Measurements from ENCODE around the gene KIF9.
"Not testable (repeated sequence)": the region's sequence is repeated elsewhere in the genome, so short reads cannot be mapped to it uniquely, and the experiment has no call there.

KIF9 gene

GRCh38 chr3:47301456-47301855 lies 18.9 kb upstream of the KIF9 start:
- no peak for DNase-seq (ENCODE audit: low spot score in 2 of 2)
- Histone ChIP-seq H3K4me1 (0 out of 2 replicates have a peak, but pooled peaks cover 6% of the 10 kb centered on the region), H3K4me3 (no peak overlapping the region), H3K27me3 (ENCODE audit: low read depth) (no peaks in the 10 kb centered on the region), H3K9me3 (no peaks in the 10 kb centered on the region), H3K36me3 (replicated peaks) (peaks cover 24% of the 10 kb centered on the region)
- in situ Hi-C loops (cut with MboI; ENCODE audit: low sequenced_read_pairs) = no loop called here

DNA sequence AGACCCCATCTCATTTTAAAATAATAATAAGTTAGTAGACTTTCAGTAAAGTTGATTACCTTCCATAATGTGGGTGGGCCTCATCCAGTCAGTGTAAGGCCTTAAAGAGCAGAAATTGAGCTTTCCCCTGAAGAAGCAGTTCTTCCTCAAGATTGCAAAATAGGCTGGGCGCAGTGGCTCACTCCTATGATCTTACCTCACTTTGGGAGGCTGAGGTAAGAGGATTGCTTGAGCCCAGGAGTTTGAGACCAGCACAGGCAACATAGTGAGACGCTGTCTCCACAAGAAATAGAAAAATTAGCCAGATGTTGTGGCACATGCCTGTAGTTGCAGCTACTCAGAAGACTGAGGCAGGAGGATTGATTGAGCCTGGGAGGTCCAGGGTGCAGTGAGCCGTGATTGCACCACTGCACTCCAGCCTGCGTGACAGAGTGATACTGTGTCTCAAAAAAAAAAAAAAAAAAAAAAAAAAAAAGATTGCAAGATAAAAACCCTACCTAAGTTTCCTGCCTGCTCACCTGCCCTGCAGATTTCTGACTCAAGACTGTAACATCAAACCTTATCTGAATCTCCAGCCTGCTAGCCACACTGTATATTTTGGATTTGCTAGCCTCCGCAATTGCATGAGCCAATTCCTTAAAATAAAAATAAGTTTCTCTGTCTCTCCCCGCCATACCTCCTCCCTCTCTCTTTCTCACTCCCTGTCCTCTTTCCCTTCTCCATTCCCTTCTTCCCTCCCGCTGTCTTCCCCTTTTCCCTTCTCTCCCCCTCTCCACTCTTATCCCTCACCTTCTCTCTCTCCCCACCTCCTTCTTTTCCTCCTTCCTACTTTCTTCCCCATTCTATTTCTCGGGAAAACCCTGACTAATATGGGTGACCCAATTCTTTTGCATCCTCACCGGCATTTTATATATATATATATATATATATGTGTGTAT lies 17.1 kb upstream of the KIF9 start:
- H3K36me3 ChIP-seq (replicated peaks) = peaks cover 24% of the 10 kb centered on the region
- 0 out of 2 replicates have a peak, but pooled peaks cover 6% of the 10 kb centered on the region for H3K4me1 ChIP-seq
- no peaks in the 10 kb centered on the region for H3K9me3 ChIP-seq
- no peaks in the 10 kb centered on the region for H3K27me3 ChIP-seq (ENCODE audit: low read depth)
- no peak overlapping the region for H3K4me3 ChIP-seq
- no peak for DNase-seq (ENCODE audit: low spot score in 2 of 2)
- in situ Hi-C loops (cut with MboI; ENCODE audit: low sequenced_read_pairs) = no loop called here

GRCh38 chr3:47298439-47298838 lies 15.8 kb upstream of the KIF9 start:
- in situ Hi-C loops (cut with MboI; ENCODE audit: low sequenced_read_pairs) = no loop called here

GRCh38 chr3:47296562-47297302 lies 14.1 kb upstream of the KIF9 start:
- peaks cover 16% of the 10 kb centered on the region; the same call in 1 of the 2 replicates for H3K36me3 ChIP-seq (replicated peaks)
- DNase-seq (ENCODE audit: low spot score in 2 of 2) = no peak
- 0 out of 2 replicates have a peak, but pooled peaks cover 6% of the 10 kb centered on the region for H3K4me1 ChIP-seq
- no peak overlapping the region for H3K4me3 ChIP-seq
- no peaks in the 10 kb centered on the region for H3K9me3 ChIP-seq
- in situ Hi-C loops (cut with MboI; ENCODE audit: low sequenced_read_pairs) = no loop called here
- H3K27me3 ChIP-seq (ENCODE audit: low read depth) = no peaks in the 10 kb centered on the region

More at GRCh38 chr3:47298439-47298838, 15.8 kb upstream of the KIF9 start:
- DNase-seq (ENCODE audit: low spot score in 2 of 2) = no peak
- peaks cover 30% of the 10 kb centered on the region for H3K36me3 ChIP-seq (replicated peaks)
- H3K4me1 ChIP-seq = 0 out of 2 replicates have a peak, but pooled peaks cover 6% of the 10 kb centered on the region
- H3K9me3 ChIP-seq = no peaks in the 10 kb centered on the region
- no peaks in the 10 kb centered on the region for H3K27me3 ChIP-seq (ENCODE audit: low read depth)
- no peak overlapping the region for H3K4me3 ChIP-seq

DNA sequence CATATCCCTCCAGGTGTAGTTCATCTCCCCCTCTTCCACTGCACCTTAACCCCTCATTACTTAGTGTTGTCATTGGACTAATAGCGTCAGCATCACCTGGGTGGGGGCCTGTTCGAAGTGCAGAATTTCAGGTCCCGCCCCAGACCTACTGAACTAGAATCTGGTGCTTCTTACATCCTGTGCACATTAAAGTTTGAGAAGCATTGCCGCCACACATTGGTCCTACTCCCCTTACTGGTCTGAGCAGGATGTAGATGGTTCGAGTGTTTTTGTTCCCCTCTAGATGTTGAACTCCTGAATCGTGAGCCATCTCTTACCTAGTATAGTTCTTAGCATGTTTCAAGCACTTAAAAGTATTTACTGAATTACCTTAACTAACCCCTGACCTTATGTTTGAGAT lies 13.4 kb upstream of the KIF9 start:
- peaks cover 22% of the 10 kb centered on the region; the same call in 1 of the 2 replicates for H3K36me3 ChIP-seq (replicated peaks)

DNA sequence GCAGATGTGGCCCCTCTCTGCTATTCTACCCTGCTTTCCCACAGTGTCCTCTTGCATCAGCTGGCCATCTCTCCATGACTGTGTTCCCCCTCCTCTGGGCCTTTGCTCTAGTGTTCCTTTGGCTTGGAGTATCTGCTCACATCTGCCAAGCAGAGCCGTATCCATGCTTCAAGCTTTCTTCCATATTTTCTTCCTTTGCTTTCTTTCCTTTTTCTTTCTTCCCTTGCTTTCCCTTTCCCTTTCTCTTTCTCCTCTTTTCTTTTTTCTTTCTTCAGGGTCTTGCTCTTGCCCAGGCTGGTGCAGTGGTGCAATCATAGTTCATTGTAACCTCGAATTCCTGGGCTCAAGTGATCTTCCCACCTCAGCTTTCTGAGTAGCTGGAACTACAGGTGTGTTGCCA lies 12.7 kb upstream of the KIF9 start:
- no peak for DNase-seq (ENCODE audit: low spot score in 2 of 2)
- in situ Hi-C loops (cut with MboI; ENCODE audit: low sequenced_read_pairs) = no loop called here
- Histone ChIP-seq H3K9me3 (no peaks in the 10 kb centered on the region), H3K4me3 (no peak overlapping the region), H3K4me1 (peaks cover 7% of the 10 kb centered on the region; the same call in 1 of the 2 replicates), H3K27me3 (ENCODE audit: low read depth) (no peaks in the 10 kb centered on the region), H3K36me3 (replicated peaks) (peaks cover 26% of the 10 kb centered on the region; the same call in 1 of the 2 replicates)

More for the DNA sequence above, 13.4 kb upstream of the KIF9 start:
- no peaks in the 10 kb centered on the region for H3K9me3 ChIP-seq
- no peak overlapping the region for H3K4me3 ChIP-seq
- in situ Hi-C loops (cut with MboI; ENCODE audit: low sequenced_read_pairs) = no loop called here
- no peak for DNase-seq (ENCODE audit: low spot score in 2 of 2)
- no peaks in the 10 kb centered on the region for H3K27me3 ChIP-seq (ENCODE audit: low read depth)
- peaks cover 8% of the 10 kb centered on the region; the same call in 1 of the 2 replicates for H3K4me1 ChIP-seq

DNA sequence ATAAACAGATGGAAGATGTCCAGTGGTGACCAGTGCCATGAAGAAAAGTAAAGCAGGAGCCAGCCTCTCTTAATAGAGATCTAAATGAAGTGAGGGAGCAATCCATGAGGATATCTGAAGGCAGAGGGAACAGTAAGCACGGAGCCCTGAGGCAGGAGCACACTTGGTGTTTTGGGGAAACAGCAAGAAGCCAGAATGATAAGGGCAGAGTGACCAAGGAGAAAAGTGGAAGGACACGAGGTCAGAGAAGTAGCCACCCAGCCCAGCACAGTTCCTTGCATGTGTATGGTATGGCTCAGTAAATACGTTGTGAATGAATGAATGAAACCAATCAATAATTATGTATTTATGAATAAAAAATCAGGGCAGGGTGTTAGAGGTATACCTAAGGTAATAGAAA lies 11.8 kb upstream of the KIF9 start:
- Histone ChIP-seq H3K4me3 (no peak overlapping the region), H3K9me3 (no peaks in the 10 kb centered on the region), H3K36me3 (replicated peaks) (peaks cover 26% of the 10 kb centered on the region; the same call in 1 of the 2 replicates), H3K4me1 (peaks cover 14% of the 10 kb centered on the region), H3K27me3 (ENCODE audit: low read depth) (no peaks in the 10 kb centered on the region)
- in situ Hi-C loops (cut with MboI; ENCODE audit: low sequenced_read_pairs) = no loop called here
- no peak for DNase-seq (ENCODE audit: low spot score in 2 of 2)

DNA sequence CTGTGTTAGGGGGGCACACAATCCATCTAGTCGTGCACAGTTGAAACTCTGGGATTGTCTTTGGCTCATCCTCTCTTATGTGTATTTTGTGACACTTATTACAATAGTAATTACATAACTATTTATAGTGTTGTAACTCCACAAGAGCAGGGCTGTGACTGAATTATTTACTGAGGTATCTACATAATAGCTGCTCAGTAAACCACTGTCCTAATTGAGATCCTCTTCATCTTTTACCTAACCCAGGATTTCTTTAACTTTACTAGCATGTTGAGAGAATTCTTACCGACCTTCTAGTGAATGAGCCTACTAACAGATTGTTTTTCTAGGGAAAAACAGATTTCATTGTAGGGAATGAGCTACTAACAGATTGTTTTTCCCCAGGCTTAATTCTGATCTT lies 11.2 kb upstream of the KIF9 start:
- H3K27me3 ChIP-seq (ENCODE audit: low read depth) = no peaks in the 10 kb centered on the region
- DNase-seq (ENCODE audit: low spot score in 2 of 2) = no peak
- no peaks in the 10 kb centered on the region for H3K9me3 ChIP-seq
- no peak overlapping the region for H3K4me3 ChIP-seq
- peaks cover 20% of the 10 kb centered on the region for H3K4me1 ChIP-seq
- peaks cover 25% of the 10 kb centered on the region; the same call in 1 of the 2 replicates for H3K36me3 ChIP-seq (replicated peaks)
- in situ Hi-C loops (cut with MboI; ENCODE audit: low sequenced_read_pairs) = no loop called here

- H3K4me3 ChIP-seq; H3K9me3 ChIP-seq; H3K27me3 ChIP-seq (ENCODE audit: low read depth); DNase-seq (ENCODE audit: low spot score in 2 of 2); in situ Hi-C loops (cut with MboI; ENCODE audit: low sequenced_read_pairs): not testable (repeated sequence)
- Histone ChIP-seq H3K4me1 (peaks cover 27% of the 10 kb centered on the region), H3K36me3 (replicated peaks) (peaks cover 30% of the 10 kb centered on the region)
These were observed 9.3 kb upstream of the KIF9 start for GRCh38 chr3:47291754-47292420.

GRCh38 chr3:47291158-47291753 lies 8.7 kb upstream of the KIF9 start:
- no peaks in the 10 kb centered on the region for H3K9me3 ChIP-seq
- in situ Hi-C loops (cut with MboI; ENCODE audit: low sequenced_read_pairs) = no loop called here
- H3K4me3 ChIP-seq = no peak overlapping the region
- DNase-seq (ENCODE audit: low spot score in 2 of 2) = no peak
- peaks cover 36% of the 10 kb centered on the region for H3K36me3 ChIP-seq (replicated peaks)
- peaks cover 27% of the 10 kb centered on the region for H3K4me1 ChIP-seq
- no peaks in the 10 kb centered on the region for H3K27me3 ChIP-seq (ENCODE audit: low read depth)

DNA sequence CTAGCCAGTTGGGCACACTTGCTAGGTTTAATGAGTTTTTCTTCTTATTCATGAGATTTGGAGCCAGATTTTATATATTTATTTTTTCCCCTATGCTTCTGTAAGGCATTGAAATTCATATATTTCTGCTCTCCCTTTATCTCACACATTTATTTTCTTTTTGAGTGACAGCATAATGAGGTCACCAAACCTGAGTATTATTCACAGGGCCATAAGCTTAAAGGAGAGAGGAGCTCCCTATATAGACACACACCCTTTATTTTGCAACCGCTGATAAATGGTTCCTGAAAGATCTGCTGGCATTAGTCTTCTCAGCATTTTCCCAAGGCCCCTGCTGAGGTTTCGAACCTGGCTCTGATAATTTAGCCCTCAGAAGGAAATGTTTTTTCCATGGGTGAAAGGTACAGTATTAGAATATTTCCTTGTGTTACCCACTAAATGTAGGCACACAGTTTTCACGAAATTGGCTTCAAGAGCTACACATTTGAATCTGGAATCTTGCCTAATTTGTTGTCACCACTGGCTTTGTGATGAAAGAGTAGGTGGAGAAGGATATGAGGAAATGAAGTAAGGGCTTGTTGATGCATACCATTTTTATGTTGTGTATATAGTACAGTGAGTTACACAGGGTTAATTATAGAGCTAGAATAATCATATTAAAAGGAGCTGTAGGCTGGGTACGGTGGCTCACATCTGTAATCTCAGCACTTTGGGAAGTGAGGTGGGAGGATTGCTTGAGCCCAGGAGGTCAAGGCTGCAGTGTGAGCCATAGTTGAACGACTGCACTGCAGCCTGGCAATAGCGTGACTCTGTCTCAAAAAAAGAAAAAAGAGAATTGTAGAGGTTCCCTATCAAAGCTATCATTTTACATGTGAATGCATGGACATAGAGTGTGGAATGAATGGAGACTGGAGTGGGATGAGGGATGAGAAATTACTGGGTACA lies 6.6 kb upstream of the KIF9 start:
- peaks cover 34% of the 10 kb centered on the region for H3K4me1 ChIP-seq
- peaks cover 38% of the 10 kb centered on the region for H3K36me3 ChIP-seq (replicated peaks)

GRCh38 chr3:47283591-47284364 lies 1.2 kb upstream of the KIF9 start:
- in situ Hi-C loops (cut with MboI; ENCODE audit: low sequenced_read_pairs) = no loop called here
- Histone ChIP-seq H3K36me3 (replicated peaks) (peaks cover 20% of the 10 kb centered on the region), H3K4me1 (peaks cover 13% of the 10 kb centered on the region)

More for the DNA sequence above, 6.6 kb upstream of the KIF9 start:
- Histone ChIP-seq H3K4me3 (no peak overlapping the region), H3K27me3 (ENCODE audit: low read depth) (no peaks in the 10 kb centered on the region), H3K9me3 (no peaks in the 10 kb centered on the region)
- DNase-seq (ENCODE audit: low spot score in 2 of 2) = peak; percentile 54 to 87
- in situ Hi-C loops (cut with MboI; ENCODE audit: low sequenced_read_pairs) = no loop called here

More at GRCh38 chr3:47283591-47284364, 1.2 kb upstream of the KIF9 start:
- Histone ChIP-seq H3K27me3 (ENCODE audit: low read depth) (no peaks in the 10 kb centered on the region), H3K4me3 (peak overlapping the region; percentile 94), H3K9me3 (no peaks in the 10 kb centered on the region)
- peak in 1 of 2 experiments; percentile 45 for DNase-seq (ENCODE audit: low spot score in 2 of 2)
